Neuronal stem cell (in vitro differentiated cells): ENCODE results near the gene CNTNAP2.

ENCODE experiments used
- DNase-seq: peaks from one replicate; pipeline ENCODE4 v3.0.0-alpha.2; 2013; ENCODE audit warnings: low spot score
- H2AFZ ChIP-seq: one replicate; pipeline ENCODE4 v1.6.1; 2013; ENCODE audit warnings: mild to moderate bottlenecking, low read length, inconsistent platforms
- H2AK5ac ChIP-seq: 2 replicates; pipeline ENCODE4 v1.6.1; 2013; ENCODE audit warnings: low read depth, mild to moderate bottlenecking, inconsistent platforms, low read length, moderate library complexity, mixed read lengths
- H2BK120ac ChIP-seq: 2 replicates; pipeline ENCODE4 v1.6.1; 2013; ENCODE audit warnings: low read depth, mild to moderate bottlenecking, inconsistent platforms, low read length, moderate library complexity, mixed read lengths
- H2BK12ac ChIP-seq: one replicate; pipeline ENCODE4 v1.6.1; 2013; ENCODE audit warnings: low read length, inconsistent platforms
- H2BK15ac ChIP-seq: 2 replicates; pipeline ENCODE4 v1.6.1; 2013; ENCODE audit warnings: mild to moderate bottlenecking, low read length, inconsistent platforms, mixed read lengths
- H2BK5ac ChIP-seq: one replicate; pipeline ENCODE4 v1.6.1; 2013; ENCODE audit warnings: inconsistent platforms, mild to moderate bottlenecking, low read length, moderate library complexity
- H3K14ac ChIP-seq: one replicate; pipeline ENCODE4 v1.6.1; 2013; ENCODE audit warnings: low read length, inconsistent platforms
- H3K18ac ChIP-seq: 2 replicates; pipeline ENCODE4 v1.6.1; 2013; ENCODE audit warnings: low read length, inconsistent platforms
- H3K23ac ChIP-seq: 2 replicates; pipeline ENCODE4 v1.6.1; 2013; ENCODE audit warnings: low read depth, mild to moderate bottlenecking, mixed read lengths, low read length, inconsistent platforms; ENCODE audit not compliant: poor library complexity
- H3K27ac ChIP-seq: replicated peaks from 3 replicates; pipeline ENCODE4 v1.5.1; 2013; ENCODE audit warnings: low read length, inconsistent platforms
- H3K27me3 ChIP-seq, 3 experiments: 2 replicates each; pipeline ENCODE4 v1.6.1; 2013; ENCODE audit warnings: low read length in 3 of 3, mild to moderate bottlenecking in 2 of 3, inconsistent platforms in 1 of 3, low read depth in 1 of 3, mixed read lengths in 1 of 3, moderate library complexity in 1 of 3; ENCODE audit not compliant: control insufficient read depth in 3 of 3, insufficient read depth in 3 of 3
- H3K36me3 ChIP-seq, 2 donors: replicated peaks in 1 of 2; 2 replicates each; pipeline ENCODE4 v1.6.1; 2013; ENCODE audit warnings: low read length in 2 of 2; ENCODE audit not compliant: control insufficient read depth in 2 of 2, insufficient read depth in 2 of 2
- H3K4ac ChIP-seq: 2 replicates; pipeline ENCODE4 v1.6.1; 2013; ENCODE audit warnings: inconsistent platforms, mild to moderate bottlenecking, low read length, moderate library complexity
- H3K4me1 ChIP-seq, 2 donors: 1 replicate in 1 of 2; 2 replicates in 1 of 2; pipeline ENCODE4 v1.6.1; 2013; ENCODE audit warnings: low read length in 2 of 2, low read depth in 1 of 2; ENCODE audit not compliant: control insufficient read depth in 2 of 2, insufficient read depth in 1 of 2
- H3K4me2 ChIP-seq: one replicate; pipeline ENCODE4 v1.6.1; 2013; ENCODE audit warnings: mild to moderate bottlenecking, low read length, inconsistent platforms; ENCODE audit not compliant: insufficient read depth, poor library complexity, severe bottlenecking
- H3K4me3 ChIP-seq, 2 donors: 2 replicates each; pipeline ENCODE4 v1.5.1; 2013; ENCODE audit warnings: low read length in 2 of 2, mild to moderate bottlenecking in 2 of 2, inconsistent platforms in 1 of 2, moderate library complexity in 1 of 2
- H3K79me1 ChIP-seq: one replicate; pipeline ENCODE4 v1.6.1; 2013; ENCODE audit warnings: low read depth, mild to moderate bottlenecking, inconsistent platforms, low read length, moderate library complexity
- H3K9ac ChIP-seq: one replicate; pipeline ENCODE4 v1.6.1; 2013; ENCODE audit warnings: mild to moderate bottlenecking, low read depth, low read length, inconsistent platforms; ENCODE audit not compliant: poor library complexity
- H3K9me3 ChIP-seq, 2 donors: replicated peaks in 1 of 2; 2 replicates each; pipeline versions ENCODE3 to v1.6.1; 2013; ENCODE audit warnings: low read length in 2 of 2, mild to moderate bottlenecking in 2 of 2, inconsistent platforms in 1 of 2, low read depth in 1 of 2, mixed read lengths in 1 of 2, moderate library complexity in 1 of 2; ENCODE audit not compliant: control insufficient read depth in 2 of 2, insufficient read depth in 1 of 2
- H4K8ac ChIP-seq: one replicate; pipeline ENCODE4 v1.6.1; 2013; ENCODE audit warnings: low read depth, mild to moderate bottlenecking, inconsistent platforms, low read length, moderate library complexity
- H4K91ac ChIP-seq: one replicate; pipeline ENCODE4 v1.6.1; 2013; ENCODE audit warnings: low read length, low read depth, mild to moderate bottlenecking, inconsistent platforms; ENCODE audit not compliant: poor library complexity
- WGBS, 2 donors: extraction: QIAGEN DNeasy Blood & Tissue Kit; methylation state at CpG; one replicate each; pipeline ENCODE4 v1.1.7; 2013; ENCODE audit warnings: missing lambda C conversion rate in 2 of 2, mixed read lengths in 1 of 2; ENCODE audit not compliant: insufficient read length in 2 of 2, insufficient replicate concordance in 1 of 2; ENCODE audit errors: extremely low coverage in 2 of 2; 5-methylcytosine and 5-hydroxymethylcytosine counted together

Gene CNTNAP2

GRCh38 chr7:148020679-148021078 is 1904.1 kb downstream of the CNTNAP2 start:
- Histone ChIP-seq H3K14ac (no peak overlapping the region), H3K9me3 (no peaks in the 10 kb centered on the region), H2BK120ac (no peak overlapping the region), H3K36me3 (no peaks in the 10 kb centered on the region), H3K4me2 (no peak overlapping the region), H3K9ac (no peak overlapping the region), H4K8ac (no peak overlapping the region), H2BK5ac (no peak overlapping the region), H3K23ac (no peak overlapping the region), H3K27me3 (no peaks in the 10 kb centered on the region), H3K4ac (no peak overlapping the region), H2AFZ (no peak overlapping the region), H2AK5ac (no peak overlapping the region), H3K18ac (no peak overlapping the region), H3K4me3 (no peak overlapping the region), H3K79me1 (no peaks in the 10 kb centered on the region), H2BK15ac (no peak overlapping the region), H4K91ac (no peak overlapping the region), H3K27ac (no peak overlapping the region), H2BK12ac (no peak overlapping the region), H3K4me1 (no peaks in the 10 kb centered on the region)
- DNase-seq: no peak
- WGBS, 2 donors: no CpG with 5 or more reads among the region's 6 CpGs

GRCh38 chr7:148021507-148022045 is 1905.0 kb downstream of the CNTNAP2 start:
- H4K8ac ChIP-seq: no peak overlapping the region
- WGBS, 2 donors: no CpG with 5 or more reads among the region's 17 CpGs
- H3K23ac ChIP-seq: no peak overlapping the region
- H3K18ac ChIP-seq: no peak overlapping the region
- no peak overlapping the region for H3K27ac ChIP-seq
- no peak overlapping the region for H3K4me3 ChIP-seq
- no peak overlapping the region for H2BK12ac ChIP-seq
- no peaks in the 10 kb centered on the region for H3K4me1 ChIP-seq
- H3K14ac ChIP-seq: no peak overlapping the region
- H3K4ac ChIP-seq: no peak overlapping the region
- DNase-seq: no peak
- no peak overlapping the region for H2AFZ ChIP-seq
- no peaks in the 10 kb centered on the region for H3K79me1 ChIP-seq
- no peaks in the 10 kb centered on the region for H3K27me3 ChIP-seq
- no peak overlapping the region for H3K9ac ChIP-seq
- no peaks in the 10 kb centered on the region for H3K9me3 ChIP-seq
- no peak overlapping the region for H2AK5ac ChIP-seq
- H3K36me3 ChIP-seq: no peaks in the 10 kb centered on the region
- no peak overlapping the region for H3K4me2 ChIP-seq
- no peak overlapping the region for H2BK120ac ChIP-seq
- H2BK15ac ChIP-seq: no peak overlapping the region
- no peak overlapping the region for H2BK5ac ChIP-seq
- H4K91ac ChIP-seq: no peak overlapping the region

GRCh38 chr7:148022832-148023231 is 1906.2 kb downstream of the CNTNAP2 start:
- Histone ChIP-seq H3K27ac (no peak overlapping the region), H2BK120ac (no peak overlapping the region)
- no CpG with 5 or more reads among the region's 9 CpGs for WGBS, 2 donors

GRCh38 chr7:148026713-148027112 is 1910.1 kb downstream of the CNTNAP2 start:
- Histone ChIP-seq H2AK5ac (no peak overlapping the region), H2AFZ (no peak overlapping the region), H2BK5ac (no peak overlapping the region), H3K9me3 (no peaks in the 10 kb centered on the region), H3K23ac (no peak overlapping the region), H3K27me3 (no peaks in the 10 kb centered on the region), H4K91ac (no peak overlapping the region), H3K14ac (no peak overlapping the region), H3K4ac (no peak overlapping the region), H3K36me3 (no peaks in the 10 kb centered on the region), H2BK120ac (no peak overlapping the region), H2BK12ac (no peak overlapping the region), H3K79me1 (no peaks in the 10 kb centered on the region), H3K4me2 (no peak overlapping the region), H3K4me3 (no peak overlapping the region), H3K4me1 (no peaks in the 10 kb centered on the region), H4K8ac (no peak overlapping the region), H3K9ac (no peak overlapping the region), H2BK15ac (no peak overlapping the region), H3K18ac (no peak overlapping the region), H3K27ac (no peak overlapping the region)
- no peak for DNase-seq
- WGBS, 2 donors: no CpG with 5 or more reads among the region's 5 CpGs

More at GRCh38 chr7:148022832-148023231, 1906.2 kb downstream of the CNTNAP2 start:
- no peak for DNase-seq
- Histone ChIP-seq H2AK5ac (no peak overlapping the region), H2AFZ (no peak overlapping the region), H3K4me1 (no peaks in the 10 kb centered on the region), H2BK5ac (no peak overlapping the region), H2BK15ac (no peak overlapping the region), H3K9ac (no peak overlapping the region), H3K27me3 (no peaks in the 10 kb centered on the region), H3K9me3 (no peaks in the 10 kb centered on the region), H3K4me3 (no peak overlapping the region), H4K8ac (no peak overlapping the region), H3K36me3 (no peaks in the 10 kb centered on the region), H3K4ac (no peak overlapping the region), H4K91ac (no peak overlapping the region), H2BK12ac (no peak overlapping the region), H3K23ac (no peak overlapping the region), H3K4me2 (no peak overlapping the region), H3K18ac (no peak overlapping the region), H3K79me1 (no peaks in the 10 kb centered on the region), H3K14ac (no peak overlapping the region)
